Stimulated activated naive CD8-positive, alpha-beta T cell treated with anti-CD3 and anti-CD28 coated beads, Interleukin-15, amount 100 ng/mL, for 72 hours (primary cell): Measurements from ENCODE around the gene GSAP.
"Not testable (repeated sequence)": the region's sequence is repeated elsewhere in the genome, so short reads cannot be mapped to it uniquely, and the experiment has no call there.

Experiments
- ATAC-seq: fragments of 150-1000 bp; cut with Tn5 transposase; 2 replicates; pipeline ENCODE4 v1.10.0; 2021; ENCODE audit warnings: mild to moderate bottlenecking, moderate library complexity
- DNase-seq, 2 donors: peaks; one replicate each; pipeline ENCODE4 v3.0.0; 2021 to 2022
- H3K27ac Mint-ChIP-seq, 2 donors: one replicate each; pipeline ENCODE4 v1.8.0; 2022; ENCODE audit warnings: mild to moderate bottlenecking in 2 of 2, mixed read lengths in 2 of 2, moderate library complexity in 2 of 2
- H3K27me3 Mint-ChIP-seq: one replicate; pipeline ENCODE4 v1.8.0; 2022; ENCODE audit warnings: mixed read lengths
- H3K4me1 Mint-ChIP-seq: one replicate; pipeline ENCODE4 v1.8.0; 2022; ENCODE audit warnings: mild to moderate bottlenecking, mixed read lengths
- H3K4me3 Mint-ChIP-seq, 2 donors: one replicate each; pipeline ENCODE4 v1.8.0; 2022; ENCODE audit warnings: mild to moderate bottlenecking in 2 of 2, mixed read lengths in 2 of 2, moderate library complexity in 1 of 2
- H3K9me3 Mint-ChIP-seq, 2 donors: one replicate each; pipeline ENCODE4 v1.8.0; 2022; ENCODE audit warnings: mixed read lengths in 2 of 2

Gene GSAP

GRCh38 chr7:77415823-77416620 lies at the start of gene GSAP:
Gene GSAP (minus strand): TSS chr7:77416349. CDS start chr7:77416321, 28 bp downstream.
- ATAC-seq (peak; percentile 78), DNase-seq (peak; percentile 45 to 48)
- Mint-ChIP-seq H3K27ac (peak within 1 kb of the TSS; percentile 72 to 76), H3K4me1 (peaks cover 48% of the 10 kb centered on the region), H3K9me3 (no peaks in the 10 kb centered on the region), H3K4me3 (peak within 1 kb of the TSS; percentile 66 to 77), H3K27me3 (peaks cover 16% of the 10 kb centered on the region)

DNA sequence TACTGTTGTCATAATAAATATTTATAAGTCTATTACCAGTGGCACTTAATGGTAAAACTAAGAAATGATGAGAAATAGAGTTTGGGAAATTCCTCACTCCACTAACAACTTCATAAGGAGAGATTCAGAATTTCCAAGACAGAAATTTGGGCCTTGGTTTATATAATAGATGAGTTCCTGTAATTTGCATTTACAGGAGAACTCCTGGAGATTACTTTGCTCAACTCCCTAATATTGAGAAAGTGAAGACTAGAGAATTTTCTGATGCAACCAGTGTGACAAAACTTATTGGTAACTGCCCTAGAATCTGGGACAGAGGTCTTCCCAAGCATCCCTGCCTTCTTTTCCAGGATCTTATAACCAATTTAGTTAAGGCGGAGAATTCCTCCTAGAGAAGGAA lies 49.1 kb upstream of the GSAP start:
- ATAC-seq: no peak
- no peak for DNase-seq
- Mint-ChIP-seq H3K4me1 (peaks cover 18% of the 10 kb centered on the region), H3K4me3 (no peak overlapping the region), H3K27ac (no peak overlapping the region), H3K27me3 (no peaks in the 10 kb centered on the region), H3K9me3 (peaks cover 0 to 4% of the 10 kb centered on the region in 2 donors)

- peaks cover 0 to 4% of the 10 kb centered on the region in 2 donors for H3K9me3 Mint-ChIP-seq
- no peaks in the 10 kb centered on the region for H3K27me3 Mint-ChIP-seq
- DNase-seq: no peak
- H3K4me1 Mint-ChIP-seq: peaks cover 18% of the 10 kb centered on the region
- peak overlapping the region in 1 of 2 donors; percentile 20 for H3K4me3 Mint-ChIP-seq
- ATAC-seq: peak; percentile 71
- no peak overlapping the region for H3K27ac Mint-ChIP-seq
Measured at GRCh38 chr7:77464589-77464988, 48.4 kb upstream of the GSAP start.

DNA sequence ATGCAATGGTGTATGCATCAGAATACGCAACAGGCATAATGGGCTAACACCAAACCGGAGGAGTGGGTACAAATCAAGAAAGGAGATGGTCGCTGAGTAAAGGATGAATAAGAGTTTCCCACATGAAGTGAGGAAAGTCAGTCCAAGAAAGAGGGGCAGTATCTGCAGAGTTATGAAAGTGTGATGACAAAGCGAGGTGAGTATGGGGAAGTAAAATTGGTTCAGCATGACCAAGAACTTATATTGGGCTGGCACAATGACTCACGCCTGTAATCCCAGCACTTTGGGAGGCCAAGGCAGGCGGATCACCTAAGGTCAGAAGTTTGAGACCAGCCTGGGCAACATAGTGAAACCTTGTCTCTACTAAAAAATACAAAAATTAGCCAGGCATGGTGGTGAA lies 47.5 kb upstream of the GSAP start:
- H3K4me1 Mint-ChIP-seq: peaks cover 18% of the 10 kb centered on the region
- ATAC-seq (peak; percentile 89), DNase-seq (peak in 1 of 2 donors; percentile 37)
- not testable (repeated sequence) for H3K9me3 Mint-ChIP-seq, H3K27ac Mint-ChIP-seq, H3K27me3 Mint-ChIP-seq
- peak overlapping the region in 1 of 2 donors; percentile 9 for H3K4me3 Mint-ChIP-seq

DNA sequence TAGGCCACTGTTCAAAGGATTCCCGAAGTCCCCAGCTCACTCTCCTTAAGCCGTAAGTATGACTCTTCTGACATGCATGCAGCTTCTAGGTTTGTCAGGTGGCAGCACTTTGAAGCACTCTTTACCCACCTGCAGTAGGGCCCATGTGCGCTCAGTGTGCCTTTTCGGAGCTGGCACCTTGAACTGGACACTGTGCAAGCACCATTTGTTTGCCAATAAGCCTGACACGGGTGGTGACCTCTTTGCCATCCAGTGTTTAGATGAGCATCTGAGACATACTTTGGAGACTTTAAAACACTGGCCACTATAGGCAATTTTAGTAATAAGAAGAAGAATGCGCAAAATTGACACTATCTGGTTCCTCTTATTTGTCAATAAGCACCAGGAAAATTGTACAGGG lies 45.7 kb upstream of the GSAP start:
- no peaks in the 10 kb centered on the region for H3K27me3 Mint-ChIP-seq
- H3K4me1 Mint-ChIP-seq: peaks cover 18% of the 10 kb centered on the region

DNA sequence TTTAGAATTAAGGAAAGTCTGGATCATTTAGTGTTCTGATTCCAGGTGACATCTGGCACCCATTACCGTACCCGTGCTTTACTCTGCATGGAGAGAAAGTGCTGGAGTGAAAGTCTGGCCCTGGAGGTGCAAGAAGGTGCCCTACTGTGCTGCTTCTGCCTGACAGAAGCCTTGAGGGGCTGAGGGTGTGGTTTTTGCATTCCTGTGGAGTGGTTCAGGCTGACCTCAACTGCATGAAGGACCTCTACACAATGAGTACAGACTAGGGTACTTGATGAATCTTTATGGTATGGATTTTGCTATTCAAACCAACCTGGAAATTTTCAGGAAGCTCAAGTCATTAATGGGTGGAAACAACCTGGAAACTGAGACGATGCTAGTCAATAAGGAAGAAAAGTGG lies 45.1 kb upstream of the GSAP start:
- H3K27me3 Mint-ChIP-seq: no peaks in the 10 kb centered on the region
- DNase-seq (no peak), ATAC-seq (no peak)
- no peak overlapping the region for H3K4me3 Mint-ChIP-seq
- peaks cover 18% of the 10 kb centered on the region for H3K4me1 Mint-ChIP-seq
- H3K9me3 Mint-ChIP-seq: no peaks in the 10 kb centered on the region
- H3K27ac Mint-ChIP-seq: no peak overlapping the region

More for the DNA sequence above, 45.7 kb upstream of the GSAP start:
- no peak overlapping the region for H3K4me3 Mint-ChIP-seq
- H3K9me3 Mint-ChIP-seq: no peaks in the 10 kb centered on the region
- DNase-seq (no peak), ATAC-seq (no peak)
- no peak overlapping the region for H3K27ac Mint-ChIP-seq

- no peaks in the 10 kb centered on the region for H3K9me3 Mint-ChIP-seq
- no peak overlapping the region for H3K4me3 Mint-ChIP-seq
- ATAC-seq (no peak), DNase-seq (no peak)
- no peak overlapping the region for H3K27ac Mint-ChIP-seq
- H3K4me1 Mint-ChIP-seq: peaks cover 18% of the 10 kb centered on the region
- no peaks in the 10 kb centered on the region for H3K27me3 Mint-ChIP-seq
Measured at GRCh38 chr7:77460057-77460486, 43.9 kb upstream of the GSAP start.

- H3K27me3 Mint-ChIP-seq: no peaks in the 10 kb centered on the region
- H3K4me3 Mint-ChIP-seq: no peak overlapping the region
- no peaks in the 10 kb centered on the region for H3K9me3 Mint-ChIP-seq
- DNase-seq (no peak), ATAC-seq (no peak)
- H3K4me1 Mint-ChIP-seq: peaks cover 11% of the 10 kb centered on the region
- no peak overlapping the region for H3K27ac Mint-ChIP-seq
Measured at GRCh38 chr7:77459311-77459726, 43.2 kb upstream of the GSAP start.

DNA sequence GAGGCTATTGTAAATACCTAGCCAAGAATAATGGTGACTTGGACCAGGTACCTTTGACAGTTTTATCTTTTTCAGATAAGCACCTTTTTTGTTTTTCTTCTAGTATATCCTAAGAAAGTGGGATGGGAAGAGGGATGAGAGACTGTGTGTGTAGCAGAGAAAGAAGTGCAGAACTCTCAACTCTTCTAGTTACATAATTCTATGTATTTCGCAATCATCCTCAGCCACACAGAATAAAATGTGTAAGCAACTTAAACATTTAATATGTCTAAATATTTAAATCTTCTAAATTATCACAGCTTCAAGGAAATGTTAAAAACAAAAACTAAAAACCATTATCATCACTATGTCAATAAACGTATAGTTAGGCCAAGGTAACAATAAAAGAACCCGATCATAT lies 42.6 kb upstream of the GSAP start:
- no peak overlapping the region for H3K27ac Mint-ChIP-seq
- H3K27me3 Mint-ChIP-seq: no peaks in the 10 kb centered on the region
- no peaks in the 10 kb centered on the region for H3K9me3 Mint-ChIP-seq
- no peak for DNase-seq
- H3K4me3 Mint-ChIP-seq: no peak overlapping the region
- no peak for ATAC-seq
- H3K4me1 Mint-ChIP-seq: peaks cover 6% of the 10 kb centered on the region

- DNase-seq: no peak
- H3K27ac Mint-ChIP-seq: no peak overlapping the region
- H3K9me3 Mint-ChIP-seq: no peaks in the 10 kb centered on the region
- no peak overlapping the region for H3K4me3 Mint-ChIP-seq
- no peaks in the 10 kb centered on the region for H3K27me3 Mint-ChIP-seq
- no peaks in the 10 kb centered on the region for H3K4me1 Mint-ChIP-seq
- no peak for ATAC-seq
Measured at GRCh38 chr7:77457779-77458178, 41.6 kb upstream of the GSAP start.

GRCh38 chr7:77456696-77457095 lies 40.5 kb upstream of the GSAP start:
- ATAC-seq: no peak
- no peaks in the 10 kb centered on the region for H3K9me3 Mint-ChIP-seq

DNA sequence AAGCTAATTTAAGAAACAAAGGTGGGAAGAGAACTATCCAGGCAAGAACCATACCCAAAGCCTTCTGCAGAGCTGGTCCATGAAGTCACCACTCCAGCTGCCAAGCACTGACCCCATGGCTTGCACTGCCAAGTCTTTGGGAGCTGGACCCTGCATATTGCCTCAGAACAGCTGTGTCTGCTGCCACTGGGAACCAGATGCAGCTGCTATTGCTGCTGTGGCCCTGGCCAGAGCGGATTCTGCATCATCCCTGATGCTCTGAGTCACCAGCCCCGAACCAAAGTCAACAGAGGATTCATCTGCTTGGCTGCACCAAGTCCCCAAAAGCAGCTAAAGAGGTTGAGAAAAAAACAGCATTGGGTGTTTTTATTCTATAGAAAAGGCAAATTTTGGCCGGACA lies 39.2 kb upstream of the GSAP start:
- Mint-ChIP-seq H3K27me3 (no peaks in the 10 kb centered on the region), H3K27ac (no peak overlapping the region), H3K4me3 (no peak overlapping the region), H3K4me1 (no peaks in the 10 kb centered on the region), H3K9me3 (no peaks in the 10 kb centered on the region)
- ATAC-seq (no peak), DNase-seq (no peak)

More at GRCh38 chr7:77456696-77457095, 40.5 kb upstream of the GSAP start:
- no peak for DNase-seq
- Mint-ChIP-seq H3K4me1 (no peaks in the 10 kb centered on the region), H3K27me3 (no peaks in the 10 kb centered on the region), H3K4me3 (no peak overlapping the region), H3K27ac (no peak overlapping the region)

DNA sequence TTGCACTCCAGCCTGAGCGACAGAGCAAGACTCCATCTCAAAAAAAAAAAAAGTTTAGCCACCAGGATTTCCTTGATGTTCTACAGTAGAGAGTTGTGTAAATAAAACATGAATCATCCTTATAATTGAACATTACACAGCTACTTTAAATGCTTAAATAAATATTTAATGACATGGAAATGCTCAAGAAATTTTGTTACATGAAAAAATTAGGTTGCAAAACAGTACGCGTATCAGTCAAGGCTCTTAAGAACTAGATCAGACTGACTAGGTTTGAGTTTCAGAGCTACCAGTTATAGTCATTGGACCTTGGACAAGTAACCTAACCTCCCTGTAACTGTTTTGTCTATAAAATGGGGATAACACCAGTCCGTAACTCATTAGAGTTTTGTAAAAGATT lies 38.7 kb upstream of the GSAP start:
- Mint-ChIP-seq H3K27me3 (no peaks in the 10 kb centered on the region), H3K4me1 (no peaks in the 10 kb centered on the region), H3K27ac (no peak overlapping the region), H3K9me3 (no peaks in the 10 kb centered on the region), H3K4me3 (no peak overlapping the region)
- DNase-seq (no peak), ATAC-seq (no peak)

- Mint-ChIP-seq H3K4me1 (no peaks in the 10 kb centered on the region), H3K27me3 (no peaks in the 10 kb centered on the region), H3K27ac (no peak overlapping the region), H3K4me3 (no peak overlapping the region), H3K9me3 (peaks cover 0 to 5% of the 10 kb centered on the region in 2 donors)
- ATAC-seq (no peak), DNase-seq (no peak)
Measured at GRCh38 chr7:77453531-77453930, 37.4 kb upstream of the GSAP start.

DNA sequence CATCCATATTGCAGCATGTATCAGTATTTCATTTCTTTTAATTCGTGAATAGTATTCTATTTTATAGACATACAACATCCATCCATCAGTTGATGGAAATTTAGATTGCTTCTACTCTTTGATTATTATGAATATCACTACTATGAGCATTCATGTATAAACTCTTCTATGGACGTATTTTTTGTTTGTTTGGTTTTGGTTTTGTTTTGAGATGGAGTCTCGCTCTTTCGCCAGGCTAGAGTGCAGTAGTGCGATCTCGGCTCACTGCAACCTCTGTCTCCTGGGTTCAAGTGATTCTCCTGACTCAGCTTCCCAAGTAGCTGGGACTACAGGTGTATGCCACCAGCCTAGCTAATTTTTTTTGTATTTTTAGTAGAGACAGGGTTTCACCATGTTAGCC lies 35.8 kb upstream of the GSAP start:
- H3K27ac Mint-ChIP-seq, H3K4me1 Mint-ChIP-seq, H3K4me3 Mint-ChIP-seq, H3K9me3 Mint-ChIP-seq, DNase-seq, ATAC-seq, H3K27me3 Mint-ChIP-seq: not testable (repeated sequence)

GRCh38 chr7:77450613-77451012 lies 34.5 kb upstream of the GSAP start:
- Mint-ChIP-seq H3K4me1 (peaks cover 7% of the 10 kb centered on the region), H3K27ac (no peak overlapping the region), H3K27me3 (no peaks in the 10 kb centered on the region), H3K9me3 (peaks cover 0 to 5% of the 10 kb centered on the region in 2 donors), H3K4me3 (no peak overlapping the region)
- DNase-seq: no peak
- no peak for ATAC-seq

- no peaks in the 10 kb centered on the region for H3K27me3 Mint-ChIP-seq
- peaks cover 0 to 5% of the 10 kb centered on the region in 2 donors for H3K9me3 Mint-ChIP-seq
- peaks cover 7% of the 10 kb centered on the region for H3K4me1 Mint-ChIP-seq
- ATAC-seq: no peak
- H3K27ac Mint-ChIP-seq: no peak overlapping the region
- no peak for DNase-seq
- H3K4me3 Mint-ChIP-seq: no peak overlapping the region
Measured at GRCh38 chr7:77450054-77450453, 33.9 kb upstream of the GSAP start.
